Superior temporal gyrus (tissue), 1 donor: Measurements from ENCODE around the gene ALDH8A1.

Source experiments
- DNase-seq: peaks from one replicate; pipeline ENCODE4 v3.0.0-alpha.2; 2016; ENCODE audit errors: extremely low spot score

The ALDH8A1 gene

DNA sequence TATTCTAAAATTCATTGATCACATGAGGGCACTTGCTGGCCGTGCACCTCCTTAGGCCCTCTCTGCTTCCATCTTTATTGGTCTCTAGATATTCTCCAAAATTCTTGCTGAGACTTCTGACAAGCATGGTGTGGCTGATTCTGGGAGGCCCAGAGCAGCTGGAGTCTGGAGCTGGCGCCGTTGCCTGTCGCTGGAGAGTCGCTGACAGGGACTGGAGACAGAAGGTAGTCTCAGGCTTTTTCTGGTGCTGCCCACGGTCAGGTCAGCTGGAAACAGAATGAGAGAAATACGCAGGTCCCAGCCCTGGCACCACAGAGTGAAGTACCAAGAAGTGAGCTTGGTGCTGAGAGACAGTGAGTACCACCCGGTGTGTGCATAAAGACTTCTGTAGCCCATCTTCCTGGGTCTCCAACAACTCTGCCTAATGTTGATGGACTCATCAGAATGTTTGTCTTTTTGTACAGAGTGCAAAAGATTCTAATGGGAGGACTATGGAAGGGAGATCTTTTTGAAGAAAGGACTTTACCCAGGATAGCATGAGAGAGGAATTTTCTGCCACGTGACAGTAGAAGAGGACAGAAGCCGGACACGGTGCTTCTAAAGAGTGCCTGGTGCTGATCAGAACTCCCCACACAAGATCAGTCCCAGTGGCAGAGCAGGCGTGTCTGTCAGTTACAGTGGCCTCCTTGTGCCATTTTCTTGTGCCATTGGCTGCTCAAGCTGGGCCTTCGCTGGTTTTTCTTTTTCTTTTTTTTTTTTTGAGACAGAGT is 1.8 kb upstream of the ALDH8A1 start:
- DNase-seq, result no peak

DNA sequence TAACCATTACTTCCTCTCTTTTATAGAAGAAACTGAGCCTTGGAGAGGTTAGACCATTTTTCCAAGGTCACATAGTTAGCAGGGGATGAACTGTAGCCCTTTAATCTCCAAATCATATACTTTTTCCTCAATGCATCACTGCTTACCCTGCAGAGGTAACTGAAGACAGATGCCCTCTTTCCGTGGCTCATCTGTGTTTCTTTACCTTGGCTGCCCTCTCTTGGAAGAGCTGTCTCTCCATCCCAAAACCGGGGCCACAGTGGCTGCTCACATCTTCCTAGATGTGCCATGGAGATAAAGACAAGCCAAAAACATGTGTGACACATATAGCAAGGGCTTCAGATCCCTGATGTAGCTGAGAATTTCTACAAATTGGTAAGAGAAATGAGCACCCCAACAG is 581 bp upstream of the ALDH8A1 start:
- DNase-seq, result no peak

- DNase-seq, result no peak
Observed at GRCh38 chr6:134948691-134949090, 1.2 kb downstream of the ALDH8A1 start.

GRCh38 chr6:134948142-134948541 is 1.8 kb downstream of the ALDH8A1 start:
- no peak for DNase-seq

DNA sequence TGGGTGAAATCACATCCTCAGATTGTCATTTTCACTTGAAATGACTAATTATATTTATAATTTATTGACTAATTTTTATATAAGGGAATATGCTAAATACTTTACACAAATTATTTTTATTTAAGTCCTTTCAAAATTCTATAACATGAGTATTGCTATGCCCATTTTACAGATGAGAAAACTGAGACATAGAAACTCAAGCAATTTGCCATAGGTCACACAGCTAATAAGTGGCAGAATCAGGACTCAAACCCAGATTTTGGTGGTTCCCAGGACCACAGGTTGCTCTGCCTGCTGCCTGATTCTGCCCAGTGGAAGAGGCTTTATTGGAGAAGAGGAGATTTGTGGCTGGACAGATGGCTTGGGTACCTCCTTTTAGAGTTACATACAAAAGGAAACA is 4.9 kb downstream of the ALDH8A1 start:
- DNase-seq, result no peak

DNA sequence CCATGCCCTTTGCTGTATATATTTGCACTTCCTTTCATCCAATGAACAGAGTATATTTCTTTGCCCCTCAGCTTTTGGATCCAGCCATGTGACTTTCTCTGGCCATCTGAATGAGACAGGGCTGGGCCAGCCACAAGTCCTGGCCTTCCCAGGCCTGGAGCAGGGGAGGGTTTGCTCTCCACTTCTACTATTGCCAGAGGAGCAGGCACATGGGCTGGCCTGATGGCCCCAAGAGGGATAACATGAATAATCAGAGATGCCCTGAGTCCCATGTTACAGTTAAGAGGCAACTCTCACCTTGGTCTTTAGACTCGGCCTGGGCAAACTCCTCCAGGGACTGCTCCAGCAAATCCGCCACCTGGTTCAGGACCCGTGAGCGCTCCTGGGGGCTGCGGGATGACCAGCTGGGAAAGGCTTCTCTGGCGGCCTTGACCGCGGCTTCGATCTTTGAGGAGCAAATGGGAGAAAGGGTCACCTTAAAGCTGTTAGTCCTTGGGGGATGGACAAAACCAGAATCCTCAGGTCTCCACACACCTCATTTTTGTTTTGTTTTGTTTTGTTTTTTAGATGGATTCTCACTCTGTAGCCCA is 6.3 kb downstream of the ALDH8A1 start:
- no peak for DNase-seq

DNA sequence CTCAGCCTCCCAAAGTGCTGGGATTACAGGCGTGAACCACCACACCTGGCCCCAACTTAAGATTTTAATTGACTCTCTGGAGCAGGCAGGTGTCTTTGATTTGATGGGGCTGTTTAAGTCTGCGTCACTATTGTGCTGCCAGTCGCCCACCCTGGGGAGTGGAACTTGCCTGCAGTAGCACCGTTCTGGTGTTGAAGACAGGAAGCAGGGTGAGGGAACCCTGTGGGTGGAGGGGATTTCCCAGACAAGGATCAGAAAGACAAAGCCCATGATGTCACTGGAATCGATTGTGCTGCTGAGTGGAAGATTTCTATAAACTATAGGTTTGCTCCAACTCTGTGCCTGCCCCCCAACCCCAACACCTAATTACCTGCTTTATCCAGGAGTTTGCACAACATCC is 11.0 kb downstream of the ALDH8A1 start:
- DNase-seq, result no peak

DNA sequence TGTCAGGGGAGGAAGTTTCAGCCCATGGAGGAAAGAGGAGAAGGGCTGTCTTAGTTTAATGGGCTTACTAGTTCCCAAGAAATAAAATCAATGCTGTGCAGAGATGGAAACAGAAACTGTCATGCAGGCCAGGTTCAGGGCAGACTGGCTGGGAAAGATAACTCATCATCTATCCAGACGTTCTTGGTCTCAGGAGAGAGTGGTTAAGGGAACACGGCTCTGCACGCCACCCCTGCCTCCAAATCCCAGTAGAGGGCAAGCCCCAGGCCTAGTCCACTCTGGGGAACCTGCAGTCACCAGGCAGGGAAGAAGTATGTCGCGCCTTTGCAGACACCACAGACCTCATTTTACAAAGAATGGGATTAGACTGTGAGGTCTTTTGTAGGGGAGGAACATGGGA is 12.5 kb downstream of the ALDH8A1 start:
- DNase-seq, result no peak

DNA sequence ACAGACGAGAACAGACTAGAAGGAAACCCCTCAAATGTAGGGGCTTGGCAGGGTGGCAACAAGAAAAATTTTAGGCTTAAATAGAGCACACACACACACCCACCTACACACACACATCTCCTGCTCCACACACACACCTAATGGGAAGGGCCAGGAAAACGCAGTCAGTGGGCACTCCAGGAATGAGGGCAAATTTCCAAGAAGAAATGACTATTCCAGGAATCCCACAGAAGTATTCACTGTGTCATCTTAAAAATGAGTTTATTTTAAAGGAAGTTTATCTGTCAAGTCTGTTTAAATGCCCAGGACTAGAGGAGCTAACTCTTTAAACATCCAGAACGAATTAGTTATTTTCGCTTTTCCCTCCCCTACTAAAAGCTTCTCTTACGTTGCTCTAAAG is 13.0 kb downstream of the ALDH8A1 start:
- DNase-seq, result no peak

DNA sequence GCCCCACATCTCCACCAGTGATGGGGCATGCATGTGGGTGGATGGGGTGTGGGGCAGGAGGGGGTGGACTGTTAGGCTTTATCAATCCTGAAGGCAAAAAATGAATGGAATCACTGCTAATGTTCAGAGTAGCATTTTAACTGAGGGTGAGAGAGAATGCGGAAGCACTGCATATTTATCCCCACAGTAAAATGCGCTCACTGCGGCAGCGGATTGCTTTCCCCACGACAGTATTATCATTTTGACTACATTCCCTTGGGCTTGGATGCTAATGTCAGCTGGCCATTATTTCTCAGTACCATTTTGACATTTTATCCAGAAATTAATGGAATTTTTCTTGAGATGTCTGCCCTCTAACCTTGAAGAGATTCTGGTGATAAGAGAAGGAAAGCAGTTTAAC is 13.4 kb downstream of the ALDH8A1 start:
- no peak for DNase-seq

DNA sequence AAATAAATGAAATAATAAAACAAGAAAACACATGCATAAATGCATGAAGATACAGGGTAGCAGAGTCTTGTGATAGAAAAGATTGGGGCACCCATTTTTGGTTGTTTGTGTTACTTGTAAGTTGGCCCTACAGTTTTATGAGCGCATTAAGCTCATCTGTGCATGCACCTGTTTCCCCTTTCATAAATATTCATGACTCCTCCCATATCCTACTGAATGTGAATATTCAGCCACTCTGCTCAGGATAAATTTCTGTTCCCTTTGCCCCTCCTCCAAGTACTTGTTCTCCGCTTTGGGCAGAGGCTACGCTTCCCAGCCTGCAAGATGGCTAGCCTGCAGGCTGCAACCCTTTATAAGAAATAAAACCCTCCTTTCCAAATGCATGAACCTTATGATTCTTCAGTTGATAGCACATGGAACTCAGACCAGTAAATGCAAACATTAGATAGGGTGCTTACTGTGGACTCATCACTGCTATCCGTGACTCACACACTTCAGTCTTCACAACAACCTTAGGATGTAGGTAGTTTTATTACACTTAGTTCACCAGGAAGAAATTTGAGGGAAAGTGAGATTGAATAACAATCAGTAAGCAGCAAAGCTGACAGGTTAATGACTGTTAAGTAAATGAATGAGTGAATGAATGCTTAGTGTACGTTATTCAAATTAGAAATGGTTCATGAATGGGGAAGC is 15.0 kb downstream of the ALDH8A1 start:
- DNase-seq, result no peak

DNA sequence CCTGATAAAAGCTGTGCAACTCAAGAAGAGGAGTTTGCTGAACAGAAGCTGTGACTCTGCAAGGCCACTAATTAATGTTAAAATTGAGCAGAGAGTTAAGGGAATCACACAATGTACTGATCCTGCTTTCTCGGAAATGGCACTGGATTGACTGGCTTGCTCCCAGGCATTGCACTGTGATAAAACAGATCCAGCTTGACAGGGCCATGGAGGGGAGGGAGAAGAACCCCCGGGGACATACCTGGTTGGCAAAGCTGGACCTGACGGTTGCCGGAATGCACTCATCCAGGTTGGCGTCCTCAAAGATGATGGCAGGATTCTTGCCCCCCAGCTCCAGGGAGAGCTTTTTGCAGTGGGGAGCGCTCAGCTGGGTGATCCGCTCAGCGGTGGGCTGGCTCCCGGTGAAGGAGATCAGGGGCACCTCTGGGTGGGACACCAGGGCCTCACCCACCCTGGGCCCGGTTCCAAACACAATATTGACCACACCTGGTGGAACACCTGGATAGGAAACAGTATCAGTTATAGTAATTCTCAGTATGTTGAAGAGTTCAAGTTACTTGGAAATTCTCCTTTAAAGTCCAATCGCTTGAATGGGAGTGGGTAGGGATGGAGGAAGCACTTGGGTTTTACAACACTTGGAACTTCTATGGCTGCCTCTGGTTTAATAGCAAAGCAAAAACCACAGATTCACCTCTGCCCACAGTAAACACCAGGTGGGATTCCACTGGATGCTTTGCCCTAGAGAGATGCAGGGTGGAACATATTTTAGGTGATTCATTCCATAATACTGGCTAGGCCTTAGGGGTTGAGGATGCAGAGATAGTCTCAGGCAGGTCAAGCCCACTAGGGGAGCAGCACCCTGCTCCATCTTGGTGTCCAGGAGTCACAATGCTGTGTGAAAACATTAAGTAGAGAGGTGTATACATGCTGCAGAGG is 17.1 kb downstream of the ALDH8A1 start:
- DNase-seq, result no peak

DNA sequence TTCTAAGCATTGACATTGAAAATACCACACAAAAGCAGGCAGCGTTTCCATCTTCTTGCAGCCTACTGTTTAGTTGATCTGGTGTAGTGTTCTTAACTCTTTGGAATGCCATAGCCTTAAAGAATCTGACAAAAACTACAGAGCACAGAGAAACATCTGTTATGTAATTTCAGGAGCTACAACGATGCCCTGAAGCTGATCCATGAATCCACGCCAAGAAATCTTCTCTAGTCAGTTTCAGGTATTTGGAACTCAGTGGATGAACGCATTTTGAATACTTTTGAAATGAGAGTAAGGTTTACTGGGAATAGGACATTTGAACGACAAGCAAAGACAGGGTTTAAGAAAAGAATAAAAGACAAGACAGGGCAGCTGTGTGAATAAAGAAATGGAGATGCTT is 17.8 kb downstream of the ALDH8A1 start:
- DNase-seq, result no peak

- DNase-seq, result no peak
Observed at GRCh38 chr6:134930463-134930862, 19.4 kb downstream of the ALDH8A1 start.

GRCh38 chr6:134928151-134928900 is 21.6 kb downstream of the ALDH8A1 start:
- no peak for DNase-seq

- no peak for DNase-seq
Observed at GRCh38 chr6:134925800-134926199, 24.1 kb downstream of the ALDH8A1 start.

DNA sequence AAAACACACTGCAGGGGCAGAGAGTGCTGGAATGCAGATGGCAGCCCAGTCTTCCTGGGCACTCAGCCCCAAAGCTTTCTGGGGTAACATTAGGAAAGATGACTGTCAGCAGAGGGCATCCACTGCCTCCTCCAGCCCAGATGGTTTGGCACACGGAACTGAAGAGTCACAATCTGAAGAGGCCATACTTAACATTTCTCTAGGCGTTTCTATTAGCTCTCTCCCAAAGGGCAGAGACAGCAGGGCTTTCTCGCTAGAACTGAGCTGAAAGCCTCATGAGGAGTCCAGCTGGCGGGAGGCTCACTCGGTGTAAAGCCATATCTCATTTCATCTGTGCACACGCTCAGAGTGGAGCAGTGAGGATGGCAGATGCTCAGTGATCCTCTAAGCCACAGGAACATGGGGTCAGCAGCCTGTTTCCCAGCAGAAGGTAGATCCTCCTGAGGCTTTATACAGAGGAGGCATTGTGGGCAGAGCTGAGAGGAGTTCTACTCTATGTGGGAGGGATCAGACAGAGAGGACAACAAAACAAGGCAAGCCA is 28.1 kb downstream of the ALDH8A1 start:
- no peak for DNase-seq

DNA sequence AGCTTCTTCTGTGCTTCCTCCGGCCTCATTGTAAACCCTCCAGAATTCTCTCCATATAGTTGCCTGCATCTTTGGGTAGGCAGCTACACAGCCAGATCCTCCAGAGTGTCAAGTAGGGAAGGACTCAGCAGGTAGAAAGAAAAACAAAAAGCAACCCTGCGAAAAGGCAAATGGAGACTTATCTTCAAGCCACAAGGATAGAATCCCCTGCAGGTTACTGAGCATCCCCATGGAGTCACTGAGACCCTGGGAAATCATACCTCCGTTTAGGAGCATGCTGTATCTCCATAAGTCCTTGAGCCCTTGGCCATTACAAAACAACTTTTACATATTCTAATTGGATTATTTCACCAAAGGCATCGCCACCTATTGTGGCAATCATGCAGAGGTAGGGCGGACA is 28.6 kb downstream of the ALDH8A1 start:
- DNase-seq, result no peak

DNA sequence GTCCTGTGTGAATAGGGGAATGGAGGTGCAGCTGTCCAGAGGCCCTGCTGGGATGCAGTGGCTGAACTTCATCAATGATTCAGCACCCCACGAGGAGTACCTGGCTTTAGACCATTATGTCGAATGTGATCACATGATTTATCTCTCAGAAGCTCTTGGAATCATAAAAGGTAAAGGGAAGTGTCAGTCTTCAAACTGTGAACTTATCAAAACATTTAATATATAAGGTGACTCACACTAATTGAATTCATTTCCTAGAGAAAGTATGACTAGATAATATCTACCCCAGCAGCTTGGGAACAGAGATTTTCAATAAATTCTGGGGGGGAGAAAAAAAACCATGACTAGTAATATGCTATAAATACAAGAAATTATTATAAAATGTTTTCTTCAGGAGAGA is 29.5 kb downstream of the ALDH8A1 start:
- no peak for DNase-seq

- DNase-seq, result no peak
Observed at GRCh38 chr6:134918418-134918961, 31.4 kb downstream of the ALDH8A1 start.

- DNase-seq, result no peak
Observed at GRCh38 chr6:134911547-134911946, 38.4 kb downstream of the ALDH8A1 start.
